GM12878 (cell line): ENCODE measurements around the gene DMRTC2. TPM values are rescaled to one million over a fixed set of nuclear protein-coding genes. Genes with fewer than 3 reads are reported as not detected.

Experiments
- ATAC-seq: fragments of 200-7000 bp; cut with Tn5 transposase; 3 replicates; pipeline ENCODE4 v1.9.1; 2020; ENCODE audit warnings: mild to moderate bottlenecking, moderate library complexity
- BruUV-seq: library from RNA; stranded (reverse); fragments of 400-500 nt; replicated peaks from 2 replicates; lab custom pipeline; 2021; lab: Mats Ljungman, UMichigan
- CTCF ChIA-PET: fragments of 300-600 bp; sonication (Branson Sonifier 250); formaldehyde crosslinking; extraction: SDS; loops from one replicate; lab custom pipeline; 2021; ENCODE audit warnings: inconsistent platforms; lab: Yijun Ruan, JAX
- POLR2A ChIA-PET: fragments of 350-600 bp; formaldehyde crosslinking; extraction: SDS; loops from one replicate; lab custom pipeline; 2021; ENCODE audit warnings: inconsistent platforms; lab: Charles Lee
- RAD21 ChIA-PET: fragments of 300-600 bp; sonication (Branson Sonifier 250); formaldehyde crosslinking; loops from one replicate; lab custom pipeline; 2023; ENCODE audit warnings: antibody characterized with exemption; ENCODE audit not compliant: unreplicated experiment; lab: Charles Lee
- SMC1A ChIA-PET: fragments of 300-600 bp; sonication (Branson Sonifier 250); formaldehyde crosslinking; loops from one replicate; lab custom pipeline; 2023; ENCODE audit not compliant: unreplicated experiment, uncharacterized antibody; lab: Charles Lee
- DNase-seq: peaks from one replicate; pipeline ENCODE4 v3.0.0-alpha.2; 2011; ENCODE audit warnings: low read depth, low spot score
- FAIRE-seq: peaks from 3 replicates; lab custom pipeline; 2011; peaks lifted over from hg19 to GRCh38; lab: Jason Lieb, UNC
- H2AFZ ChIP-seq: 2 replicates; pipeline ENCODE4 v1.6.0; 2011; ENCODE audit warnings: low read depth, low read length, control low read depth; ENCODE audit not compliant: control insufficient read depth
- H3K27ac ChIP-seq: 2 replicates; pipeline ENCODE4 v1.5.1; 2011; ENCODE audit warnings: control low read depth; ENCODE audit not compliant: control insufficient read depth, insufficient read depth
- H3K27me3 ChIP-seq, 2 experiments: replicated peaks in 1 of 2; 2 replicates each; pipeline versions ENCODE4 v1.6.0 to v1.6.1; 2011; ENCODE audit warnings: low read length in 1 of 2; ENCODE audit not compliant: control insufficient read depth in 2 of 2, insufficient read depth in 2 of 2
- H3K36me3 ChIP-seq, 2 experiments: 2 replicates each; pipeline ENCODE4 v1.5.1; 2011; ENCODE audit warnings: low read length in 1 of 2; ENCODE audit not compliant: control insufficient read depth in 2 of 2, insufficient read depth in 2 of 2
- H3K4me1 ChIP-seq: 2 replicates; pipeline ENCODE4 v1.6.1; 2011; ENCODE audit warnings: mild to moderate bottlenecking, low read length, moderate library complexity, mixed read lengths; ENCODE audit not compliant: control insufficient read depth, insufficient read depth
- H3K4me2 ChIP-seq: 2 replicates; pipeline ENCODE4 v1.6.0; 2011; ENCODE audit warnings: control low read depth; ENCODE audit not compliant: control insufficient read depth, insufficient read depth
- H3K4me3 ChIP-seq: fragments of 200-600 bp; sonication (generic); 2 replicates; pipeline ENCODE4 v1.5.1; 2016
- H3K79me2 ChIP-seq: 2 replicates; pipeline ENCODE4 v1.6.0; 2011; ENCODE audit warnings: low read length; ENCODE audit not compliant: control insufficient read depth, insufficient read depth
- H3K9ac ChIP-seq: 2 replicates; pipeline ENCODE4 v1.8.0; 2011; ENCODE audit warnings: low read length, control low read depth, mixed read lengths; ENCODE audit not compliant: control insufficient read depth, insufficient read depth
- H3K9me3 ChIP-seq: replicated peaks from 3 replicates; pipeline ENCODE4 v1.5.1; 2011; ENCODE audit warnings: mild to moderate bottlenecking, low read length; ENCODE audit not compliant: control insufficient read depth, insufficient read depth
- H4K20me1 ChIP-seq: 2 replicates; pipeline ENCODE4 v1.6.0; 2011; ENCODE audit not compliant: control insufficient read depth, insufficient read depth
- BHLHE40 ChIP-seq, 2 experiments: fragments of 450-650 bp in 1 of 2; IDR thresholded peaks; 2 replicates each; pipeline ENCODE4 v1.6.1; 2011 to 2017; ENCODE audit warnings: low read depth in 2 of 2, borderline replicate concordance in 1 of 2, improper control_type of control experiment in 1 of 2, low read length in 1 of 2, mild to moderate bottlenecking in 1 of 2
- CHD4 ChIP-seq: fragments of 200-600 bp; sonication (generic); IDR thresholded peaks from 2 replicates; pipeline ENCODE4 v1.6.1; 2016; ENCODE audit warnings: mild to moderate bottlenecking
- CREM ChIP-seq: IDR thresholded peaks from 2 replicates; pipeline ENCODE4 v1.6.1; 2014; ENCODE audit warnings: antibody characterized with exemption, low read depth
- MTA3 ChIP-seq: IDR thresholded peaks from 2 replicates; pipeline ENCODE4 v1.6.1; 2012; ENCODE audit warnings: low read length, inconsistent platforms, borderline replicate concordance
- NR2F1 ChIP-seq: fragments of 450-650 bp; conservative IDR thresholded peaks from 2 replicates; pipeline ENCODE4 v1.6.1; 2017; ENCODE audit warnings: mild to moderate bottlenecking
- NRF1 ChIP-seq: conservative IDR thresholded peaks from 2 replicates; pipeline ENCODE4 v1.6.1; 2011; ENCODE audit warnings: mild to moderate bottlenecking, low read depth, low read length, improper control_type of control experiment
- POLR2AphosphoS5 ChIP-seq: IDR thresholded peaks from 2 replicates; pipeline ENCODE4 v1.6.1; 2011; ENCODE audit warnings: mild to moderate bottlenecking, low read length, inconsistent platforms
- RAD21 ChIP-seq: IDR thresholded peaks from 2 replicates; pipeline ENCODE4 v1.6.1; 2011; ENCODE audit warnings: mild to moderate bottlenecking, low read depth, low read length, moderate library complexity; ENCODE audit not compliant: insufficient read depth
- SIX5 ChIP-seq: IDR thresholded peaks from 2 replicates; pipeline ENCODE4 v1.6.1; 2011; ENCODE audit warnings: mild to moderate bottlenecking, low read depth, low read length, moderate library complexity; ENCODE audit not compliant: severe bottlenecking
- TBL1XR1 ChIP-seq: IDR thresholded peaks from 2 replicates; pipeline ENCODE4 v1.6.1; 2012; ENCODE audit warnings: low read depth, low read length, improper control_type of control experiment
- WGBS: methylation state at CpG from one replicate; pipeline ENCODE4 v1.1.6; 2016; ENCODE audit warnings: low lambda C conversion rate; ENCODE audit not compliant: insufficient replicate concordance, insufficient coverage; ENCODE audit errors: missing lambda C conversion rate; 5-methylcytosine and 5-hydroxymethylcytosine counted together
- in situ Hi-C: fragments of 300-500 bp; cut with MboI; formaldehyde crosslinking; loops from 9 replicates; pipeline ENCODE4 v1.14.3; 2018; ENCODE audit warnings: mixed read lengths
- intact Hi-C: fragments of 100-400 bp; cut with micrococcal nuclease; formaldehyde crosslinking; loops from one replicate; pipeline ENCODE4 v1.14.2; 2022; ENCODE audit not compliant: unreplicated experiment
- polyA plus RNA-seq, 11 experiments: library from polyadenylated mRNA; depleted of rRNA in 4 of 11; unstranded in 6 of 11; stranded (reverse) in 5 of 11; fragments of >200 nt; fragmentation: Nextera tagmentation in 4 of 11; fragmentation: Illumina TruSeq in 1 of 11; extraction: Ambion mirVana in 4 of 11; extraction: Trizol in 1 of 11; gene quantifications; 1 replicate in 1 of 11; 2 replicates in 10 of 11; pipeline versions ENCODE4 v1.2.1 to v1.2.3, GENCODE V29; 2011 to 2016; ENCODE audit warnings: inconsistent platforms in 2 of 11, missing spikeins in 2 of 11, low read depth in 1 of 11
- total RNA-seq, 4 experiments: library from RNA; depleted of rRNA in 3 of 4; stranded (reverse); fragments of >200 nt in 3 of 4; fragmentation: Illumina TruSeq in 1 of 4; extraction: Trizol in 1 of 4; gene quantifications; 2 replicates each; pipeline versions ENCODE4 v1.2.1 to v1.2.3, GENCODE V29; 2013 to 2021
- TF ChIP-seq, protein P1 (sequence below): IDR thresholded peaks from 2 replicates; pipeline ENCODE4 v1.6.1; 2012; ENCODE audit warnings: low read length, inconsistent platforms

Gene DMRTC2
- total and polyA plus RNA-seq, 10 of the 15 experiments (the other 5 are each of a cell fraction or from before 2014, with no cell fraction given) = not detected

- ChIA-PET RAD21 (no interaction called here), CTCF (interaction anchor here (0.9 to 4.5 kb wide), 4 partner anchors 9 to 54 kb away, joined by 3 to 24 read pairs (median 4); no protein-coding TSS in a partner anchor), SMC1A (no interaction called here), POLR2A (no interaction called here)
- H3K9ac ChIP-seq = no peak overlapping the region
- TF ChIP-seq CHD4 (no peak), CREM (no peak), SIX5 (no peak), MTA3 (no peak), TBL1XR1 (no peak), NR2F1 (no peak), BHLHE40 (IDR thresholded peaks at IDR 0.05; ENCODE audit: borderline replicate concordance in 1 of 2, low read depth in 2 of 2, low read length in 1 of 2) (no peak), POLR2AphosphoS5 (no peak), RAD21 (no peak), NRF1 (no peak)
- TF ChIP-seq, protein P1, sequence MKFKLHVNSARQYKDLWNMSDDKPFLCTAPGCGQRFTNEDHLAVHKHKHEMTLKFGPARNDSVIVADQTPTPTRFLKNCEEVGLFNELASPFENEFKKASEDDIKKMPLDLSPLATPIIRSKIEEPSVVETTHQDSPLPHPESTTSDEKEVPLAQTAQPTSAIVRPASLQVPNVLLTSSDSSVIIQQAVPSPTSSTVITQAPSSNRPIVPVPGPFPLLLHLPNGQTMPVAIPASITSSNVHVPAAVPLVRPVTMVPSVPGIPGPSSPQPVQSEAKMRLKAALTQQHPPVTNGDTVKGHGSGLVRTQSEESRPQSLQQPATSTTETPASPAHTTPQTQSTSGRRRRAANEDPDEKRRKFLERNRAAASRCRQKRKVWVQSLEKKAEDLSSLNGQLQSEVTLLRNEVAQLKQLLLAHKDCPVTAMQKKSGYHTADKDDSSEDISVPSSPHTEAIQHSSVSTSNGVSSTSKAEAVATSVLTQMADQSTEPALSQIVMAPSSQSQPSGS = no peak
- H3K4me1 ChIP-seq = no peaks in the 10 kb centered on the region
- ATAC-seq (no peak), FAIRE-seq (no peak), DNase-seq (no peak)
- BruUV-seq = no TSS peak
- H3K9me3 ChIP-seq = no peaks in the 10 kb centered on the region
- H3K27ac ChIP-seq = no peak overlapping the region
- no peak overlapping the region for H3K4me3 ChIP-seq
- intact Hi-C loops (no loop called here), in situ Hi-C loops (no loop called here)
- H3K4me2 ChIP-seq = no peak overlapping the region
- peaks cover 1 to 8% of the 10 kb centered on the region in 2 experiments; a peak in 3 of 4 replicates for H3K27me3 ChIP-seq
- H3K36me3 ChIP-seq = no peaks in the 10 kb centered on the region
- no peak overlapping the region for H2AFZ ChIP-seq
- H3K79me2 ChIP-seq = no peaks in the 10 kb centered on the region
- H4K20me1 ChIP-seq = no peaks in the 10 kb centered on the region
- WGBS = 22% methylated on average over 2 of the region's 2 CpGs
Measured at GRCh38 chr19:41849067-41849466, 4.2 kb downstream of the DMRTC2 start.
